GM23338 (cell line): ENCODE results near the gene CCL27.

Experiments used
- CREB1 ChIP-seq: fragments of 250-450 bp; sonication (Bioruptor Pico); IDR thresholded peaks from 2 replicates; pipeline ENCODE4 v1.5.0; 2020; ENCODE audit warnings: low read depth, mild to moderate bottlenecking, moderate library complexity
- EZH2 ChIP-seq: fragments of 200-600 bp; sonication (generic); IDR thresholded peaks from one replicate; pipeline ENCODE4 v1.8.0; 2017; ENCODE audit warnings: antibody characterized with exemption, mild to moderate bottlenecking, low read depth; ENCODE audit not compliant: unreplicated experiment
- EZH2phosphoT487 ChIP-seq: fragments of 200-600 bp; sonication (generic); IDR thresholded peaks from one replicate; pipeline ENCODE4 v1.8.1; 2018; ENCODE audit warnings: antibody characterized with exemption; ENCODE audit not compliant: unreplicated experiment
- JUNB ChIP-seq: IDR thresholded peaks from one replicate; pipeline ENCODE4 v1.6.1; 2016; ENCODE audit warnings: antibody characterized with exemption; ENCODE audit not compliant: unreplicated experiment
- NANOG ChIP-seq: IDR thresholded peaks from 2 replicates; pipeline ENCODE4 v1.6.1; 2016; ENCODE audit warnings: antibody characterized with exemption, borderline replicate concordance
- POLR2AphosphoS5 ChIP-seq: IDR thresholded peaks from 2 replicates; pipeline ENCODE4 v1.6.1; 2016; ENCODE audit warnings: antibody characterized with exemption, low read depth
- STAT1 ChIP-seq: IDR thresholded peaks from one replicate; pipeline ENCODE4 v1.6.1; 2016; ENCODE audit warnings: antibody characterized with exemption; ENCODE audit not compliant: unreplicated experiment
- ZNF114 ChIP-seq: fragments of 250-450 bp; sonication (Bioruptor Pico); IDR thresholded peaks from 2 replicates; pipeline ENCODE4 v1.5.0; 2020; ENCODE audit warnings: mild to moderate bottlenecking, moderate library complexity
- ZNF331 ChIP-seq: fragments of 250-450 bp; sonication (Bioruptor Pico); IDR thresholded peaks from 2 replicates; pipeline ENCODE4 v1.5.0; 2020; ENCODE audit warnings: low read depth, mild to moderate bottlenecking, moderate library complexity
- TF ChIP-seq, protein P1 (sequence below), 2 experiments: fragments of 200-600 bp in 1 of 2; sonication (generic) in 1 of 2; conservative IDR thresholded peaks; 2 replicates each; pipeline versions ENCODE4 v1.5.1 to v1.6.1; 2016 to 2017; ENCODE audit warnings: antibody characterized with exemption in 2 of 2, low read depth in 2 of 2, mild to moderate bottlenecking in 2 of 2, moderate library complexity in 1 of 2
- TF ChIP-seq, protein P2 (sequence below): IDR thresholded peaks from one replicate; pipeline ENCODE4 v1.6.1; 2018; ENCODE audit warnings: antibody characterized with exemption; ENCODE audit not compliant: unreplicated experiment
- TF ChIP-seq, protein P3 (sequence below): fragments of 250-450 bp; sonication (Bioruptor Pico); IDR thresholded peaks from 2 replicates; pipeline ENCODE4 v1.5.0; 2020; ENCODE audit warnings: mild to moderate bottlenecking, moderate library complexity
- TF ChIP-seq, protein P4 (sequence below): IDR thresholded peaks from 2 replicates; pipeline ENCODE4 v1.6.1; 2016; ENCODE audit warnings: antibody characterized with exemption

DNA sequence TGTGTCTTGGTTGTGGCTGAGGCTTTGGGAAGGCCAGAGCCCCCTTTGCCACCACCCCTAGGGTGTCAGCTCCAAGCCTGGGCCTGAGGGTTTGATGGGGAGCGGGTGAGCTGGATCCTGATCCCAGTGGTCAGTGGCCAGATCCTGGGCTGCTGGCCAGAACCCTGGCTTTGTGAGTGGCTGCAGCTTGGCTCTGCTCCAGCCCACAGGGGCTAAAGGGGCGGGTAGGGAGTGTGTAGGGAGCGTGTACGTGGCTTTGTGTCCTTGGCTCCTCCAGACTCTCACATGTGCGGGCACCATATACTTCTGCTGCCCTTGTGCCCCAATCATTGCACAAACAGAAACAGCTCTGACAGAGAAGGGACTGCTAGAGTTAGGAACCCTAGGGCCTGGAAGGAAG is 11.6 kb downstream of the CCL27 start:
- TF ChIP-seq, protein P1, sequence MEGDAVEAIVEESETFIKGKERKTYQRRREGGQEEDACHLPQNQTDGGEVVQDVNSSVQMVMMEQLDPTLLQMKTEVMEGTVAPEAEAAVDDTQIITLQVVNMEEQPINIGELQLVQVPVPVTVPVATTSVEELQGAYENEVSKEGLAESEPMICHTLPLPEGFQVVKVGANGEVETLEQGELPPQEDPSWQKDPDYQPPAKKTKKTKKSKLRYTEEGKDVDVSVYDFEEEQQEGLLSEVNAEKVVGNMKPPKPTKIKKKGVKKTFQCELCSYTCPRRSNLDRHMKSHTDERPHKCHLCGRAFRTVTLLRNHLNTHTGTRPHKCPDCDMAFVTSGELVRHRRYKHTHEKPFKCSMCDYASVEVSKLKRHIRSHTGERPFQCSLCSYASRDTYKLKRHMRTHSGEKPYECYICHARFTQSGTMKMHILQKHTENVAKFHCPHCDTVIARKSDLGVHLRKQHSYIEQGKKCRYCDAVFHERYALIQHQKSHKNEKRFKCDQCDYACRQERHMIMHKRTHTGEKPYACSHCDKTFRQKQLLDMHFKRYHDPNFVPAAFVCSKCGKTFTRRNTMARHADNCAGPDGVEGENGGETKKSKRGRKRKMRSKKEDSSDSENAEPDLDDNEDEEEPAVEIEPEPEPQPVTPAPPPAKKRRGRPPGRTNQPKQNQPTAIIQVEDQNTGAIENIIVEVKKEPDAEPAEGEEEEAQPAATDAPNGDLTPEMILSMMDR (conservative IDR thresholded peaks at IDR 0.05; ENCODE audit: low read depth in 2 of 2): no peak
- TF ChIP-seq EZH2 (no peak), ZNF114 (CRISPR knock-in tag) (no peak), CREB1 (CRISPR knock-in tag) (no peak), NANOG (no peak), JUNB (no peak), POLR2AphosphoS5 (no peak), EZH2phosphoT487 (no peak), ZNF331 (CRISPR knock-in tag) (no peak), STAT1 (no peak)
- TF ChIP-seq, protein P2, sequence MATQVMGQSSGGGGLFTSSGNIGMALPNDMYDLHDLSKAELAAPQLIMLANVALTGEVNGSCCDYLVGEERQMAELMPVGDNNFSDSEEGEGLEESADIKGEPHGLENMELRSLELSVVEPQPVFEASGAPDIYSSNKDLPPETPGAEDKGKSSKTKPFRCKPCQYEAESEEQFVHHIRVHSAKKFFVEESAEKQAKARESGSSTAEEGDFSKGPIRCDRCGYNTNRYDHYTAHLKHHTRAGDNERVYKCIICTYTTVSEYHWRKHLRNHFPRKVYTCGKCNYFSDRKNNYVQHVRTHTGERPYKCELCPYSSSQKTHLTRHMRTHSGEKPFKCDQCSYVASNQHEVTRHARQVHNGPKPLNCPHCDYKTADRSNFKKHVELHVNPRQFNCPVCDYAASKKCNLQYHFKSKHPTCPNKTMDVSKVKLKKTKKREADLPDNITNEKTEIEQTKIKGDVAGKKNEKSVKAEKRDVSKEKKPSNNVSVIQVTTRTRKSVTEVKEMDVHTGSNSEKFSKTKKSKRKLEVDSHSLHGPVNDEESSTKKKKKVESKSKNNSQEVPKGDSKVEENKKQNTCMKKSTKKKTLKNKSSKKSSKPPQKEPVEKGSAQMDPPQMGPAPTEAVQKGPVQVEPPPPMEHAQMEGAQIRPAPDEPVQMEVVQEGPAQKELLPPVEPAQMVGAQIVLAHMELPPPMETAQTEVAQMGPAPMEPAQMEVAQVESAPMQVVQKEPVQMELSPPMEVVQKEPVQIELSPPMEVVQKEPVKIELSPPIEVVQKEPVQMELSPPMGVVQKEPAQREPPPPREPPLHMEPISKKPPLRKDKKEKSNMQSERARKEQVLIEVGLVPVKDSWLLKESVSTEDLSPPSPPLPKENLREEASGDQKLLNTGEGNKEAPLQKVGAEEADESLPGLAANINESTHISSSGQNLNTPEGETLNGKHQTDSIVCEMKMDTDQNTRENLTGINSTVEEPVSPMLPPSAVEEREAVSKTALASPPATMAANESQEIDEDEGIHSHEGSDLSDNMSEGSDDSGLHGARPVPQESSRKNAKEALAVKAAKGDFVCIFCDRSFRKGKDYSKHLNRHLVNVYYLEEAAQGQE: no peak
- TF ChIP-seq, protein P3, sequence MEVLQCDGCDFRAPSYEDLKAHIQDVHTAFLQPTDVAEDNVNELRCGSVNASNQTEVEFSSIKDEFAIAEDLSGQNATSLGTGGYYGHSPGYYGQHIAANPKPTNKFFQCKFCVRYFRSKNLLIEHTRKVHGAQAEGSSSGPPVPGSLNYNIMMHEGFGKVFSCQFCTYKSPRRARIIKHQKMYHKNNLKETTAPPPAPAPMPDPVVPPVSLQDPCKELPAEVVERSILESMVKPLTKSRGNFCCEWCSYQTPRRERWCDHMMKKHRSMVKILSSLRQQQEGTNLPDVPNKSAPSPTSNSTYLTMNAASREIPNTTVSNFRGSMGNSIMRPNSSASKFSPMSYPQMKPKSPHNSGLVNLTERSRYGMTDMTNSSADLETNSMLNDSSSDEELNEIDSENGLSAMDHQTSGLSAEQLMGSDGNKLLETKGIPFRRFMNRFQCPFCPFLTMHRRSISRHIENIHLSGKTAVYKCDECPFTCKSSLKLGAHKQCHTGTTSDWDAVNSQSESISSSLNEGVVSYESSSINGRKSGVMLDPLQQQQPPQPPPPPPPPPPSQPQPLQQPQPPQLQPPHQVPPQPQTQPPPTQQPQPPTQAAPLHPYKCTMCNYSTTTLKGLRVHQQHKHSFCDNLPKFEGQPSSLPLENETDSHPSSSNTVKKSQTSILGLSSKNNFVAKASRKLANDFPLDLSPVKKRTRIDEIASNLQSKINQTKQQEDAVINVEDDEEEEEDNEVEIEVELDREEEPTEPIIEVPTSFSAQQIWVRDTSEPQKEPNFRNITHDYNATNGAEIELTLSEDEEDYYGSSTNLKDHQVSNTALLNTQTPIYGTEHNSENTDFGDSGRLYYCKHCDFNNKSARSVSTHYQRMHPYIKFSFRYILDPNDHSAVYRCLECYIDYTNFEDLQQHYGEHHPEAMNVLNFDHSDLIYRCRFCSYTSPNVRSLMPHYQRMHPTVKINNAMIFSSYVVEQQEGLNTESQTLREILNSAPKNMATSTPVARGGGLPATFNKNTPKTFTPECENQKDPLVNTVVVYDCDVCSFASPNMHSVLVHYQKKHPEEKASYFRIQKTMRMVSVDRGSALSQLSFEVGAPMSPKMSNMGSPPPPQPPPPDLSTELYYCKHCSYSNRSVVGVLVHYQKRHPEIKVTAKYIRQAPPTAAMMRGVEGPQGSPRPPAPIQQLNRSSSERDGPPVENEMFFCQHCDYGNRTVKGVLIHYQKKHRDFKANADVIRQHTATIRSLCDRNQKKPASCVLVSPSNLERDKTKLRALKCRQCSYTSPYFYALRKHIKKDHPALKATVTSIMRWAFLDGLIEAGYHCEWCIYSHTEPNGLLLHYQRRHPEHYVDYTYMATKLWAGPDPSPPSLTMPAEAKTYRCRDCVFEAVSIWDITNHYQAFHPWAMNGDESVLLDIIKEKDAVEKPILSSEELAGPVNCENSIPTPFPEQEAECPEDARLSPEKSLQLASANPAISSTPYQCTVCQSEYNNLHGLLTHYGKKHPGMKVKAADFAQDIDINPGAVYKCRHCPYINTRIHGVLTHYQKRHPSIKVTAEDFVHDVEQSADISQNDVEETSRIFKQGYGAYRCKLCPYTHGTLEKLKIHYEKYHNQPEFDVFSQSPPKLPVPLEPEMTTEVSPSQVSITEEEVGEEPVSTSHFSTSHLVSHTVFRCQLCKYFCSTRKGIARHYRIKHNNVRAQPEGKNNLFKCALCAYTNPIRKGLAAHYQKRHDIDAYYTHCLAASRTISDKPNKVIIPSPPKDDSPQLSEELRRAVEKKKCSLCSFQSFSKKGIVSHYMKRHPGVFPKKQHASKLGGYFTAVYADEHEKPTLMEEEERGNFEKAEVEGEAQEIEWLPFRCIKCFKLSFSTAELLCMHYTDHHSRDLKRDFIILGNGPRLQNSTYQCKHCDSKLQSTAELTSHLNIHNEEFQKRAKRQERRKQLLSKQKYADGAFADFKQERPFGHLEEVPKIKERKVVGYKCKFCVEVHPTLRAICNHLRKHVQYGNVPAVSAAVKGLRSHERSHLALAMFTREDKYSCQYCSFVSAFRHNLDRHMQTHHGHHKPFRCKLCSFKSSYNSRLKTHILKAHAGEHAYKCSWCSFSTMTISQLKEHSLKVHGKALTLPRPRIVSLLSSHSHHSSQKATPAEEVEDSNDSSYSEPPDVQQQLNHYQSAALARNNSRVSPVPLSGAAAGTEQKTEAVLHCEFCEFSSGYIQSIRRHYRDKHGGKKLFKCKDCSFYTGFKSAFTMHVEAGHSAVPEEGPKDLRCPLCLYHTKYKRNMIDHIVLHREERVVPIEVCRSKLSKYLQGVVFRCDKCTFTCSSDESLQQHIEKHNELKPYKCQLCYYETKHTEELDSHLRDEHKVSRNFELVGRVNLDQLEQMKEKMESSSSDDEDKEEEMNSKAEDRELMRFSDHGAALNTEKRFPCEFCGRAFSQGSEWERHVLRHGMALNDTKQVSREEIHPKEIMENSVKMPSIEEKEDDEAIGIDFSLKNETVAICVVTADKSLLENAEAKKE: no peak
- TF ChIP-seq, protein P4, sequence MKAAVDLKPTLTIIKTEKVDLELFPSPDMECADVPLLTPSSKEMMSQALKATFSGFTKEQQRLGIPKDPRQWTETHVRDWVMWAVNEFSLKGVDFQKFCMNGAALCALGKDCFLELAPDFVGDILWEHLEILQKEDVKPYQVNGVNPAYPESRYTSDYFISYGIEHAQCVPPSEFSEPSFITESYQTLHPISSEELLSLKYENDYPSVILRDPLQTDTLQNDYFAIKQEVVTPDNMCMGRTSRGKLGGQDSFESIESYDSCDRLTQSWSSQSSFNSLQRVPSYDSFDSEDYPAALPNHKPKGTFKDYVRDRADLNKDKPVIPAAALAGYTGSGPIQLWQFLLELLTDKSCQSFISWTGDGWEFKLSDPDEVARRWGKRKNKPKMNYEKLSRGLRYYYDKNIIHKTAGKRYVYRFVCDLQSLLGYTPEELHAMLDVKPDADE: no peak
